NCI-H2196 (cell line): ENCODE results near the gene SIX2.
"Not testable (repeated sequence)": the region's sequence is repeated elsewhere in the genome, so short reads cannot be mapped to it uniquely, and the experiment has no call there.

Experiments
- DNase-seq: peaks from one replicate; lab custom pipeline; 2025; ENCODE audit not compliant: unreplicated experiment; lab: John Stamatoyannopoulos, UW

Gene SIX2

GRCh38 chr2:45009303-45009927 is at the start of gene SIX2:
TSS of gene SIX2 (minus strand) at chr2:45009452. CDS start at chr2:45009110, 342 bp downstream.
- peak; percentile 98 for DNase-seq

- DNase-seq = no peak
Observed at GRCh38 chr2:45055162-45055605, 45.9 kb upstream of the SIX2 start.

- DNase-seq = no peak
Observed at GRCh38 chr2:45053966-45054365, 44.7 kb upstream of the SIX2 start.

- DNase-seq = no peak
Observed at GRCh38 chr2:45052388-45052928, 43.2 kb upstream of the SIX2 start.

- no peak for DNase-seq
Observed at GRCh38 chr2:45049569-45050336, 40.5 kb upstream of the SIX2 start.

GRCh38 chr2:45047301-45047700 is 38.0 kb upstream of the SIX2 start:
- DNase-seq = no peak

GRCh38 chr2:45046786-45047185 is 37.5 kb upstream of the SIX2 start:
- no peak for DNase-seq

GRCh38 chr2:45045706-45046105 is 36.5 kb upstream of the SIX2 start:
- DNase-seq = no peak

- DNase-seq = no peak
Observed at GRCh38 chr2:45044916-45045315, 35.7 kb upstream of the SIX2 start.

GRCh38 chr2:45043174-45043573 is 33.9 kb upstream of the SIX2 start:
- DNase-seq = no peak

- no peak for DNase-seq
Observed at GRCh38 chr2:45042401-45042800, 33.1 kb upstream of the SIX2 start.

- DNase-seq = no peak
Observed at GRCh38 chr2:45040786-45041185, 31.5 kb upstream of the SIX2 start.

- not testable (repeated sequence) for DNase-seq
Observed at GRCh38 chr2:45039804-45040203, 30.6 kb upstream of the SIX2 start.

GRCh38 chr2:45038861-45039260 is 29.6 kb upstream of the SIX2 start:
- DNase-seq = not testable (repeated sequence)

- no peak for DNase-seq
Observed at GRCh38 chr2:45033302-45033701, 24.1 kb upstream of the SIX2 start.

- no peak for DNase-seq
Observed at GRCh38 chr2:45031028-45031427, 21.8 kb upstream of the SIX2 start.

- DNase-seq = no peak
Observed at GRCh38 chr2:45030553-45030952, 21.3 kb upstream of the SIX2 start.

- DNase-seq = no peak
Observed at GRCh38 chr2:45029215-45029614, 20.0 kb upstream of the SIX2 start.

GRCh38 chr2:45028276-45028675 is 19.0 kb upstream of the SIX2 start:
- no peak for DNase-seq

GRCh38 chr2:45026924-45027450 is 17.7 kb upstream of the SIX2 start:
- no peak for DNase-seq

- peak; percentile 23 for DNase-seq
Observed at GRCh38 chr2:45024600-45025291, 15.5 kb upstream of the SIX2 start.
